HepG2 (cell line): ENCODE data around the gene SH2B2. TPM values are rescaled to one million over a fixed set of nuclear protein-coding genes. Genes with fewer than 3 reads are reported as not detected.
A peak's percentile ranks its signal among the peaks of the same experiment; 100 is the strongest.

ENCODE experiments used
- ATF7-NPFF ChIP-seq: sonication (generic); formaldehyde crosslinking; IDR thresholded peaks from 2 replicates; pipeline ENCODE4 v1.8.1; 2023; ENCODE audit warnings: mild to moderate bottlenecking, low read depth, missing genetic modification reagents, moderate library complexity
- HNRNPL ChIP-seq: fragments of 200-400 bp; formaldehyde crosslinking; IDR thresholded peaks from 2 replicates; pipeline ENCODE4 v1.6.1; 2017; ENCODE audit warnings: mild to moderate bottlenecking, low read depth, low read length
- HOXA9 ChIP-seq: sonication (generic); formaldehyde crosslinking; IDR thresholded peaks from 2 replicates; pipeline ENCODE4 v1.8.1; 2022; ENCODE audit warnings: missing genetic modification reagents, mild to moderate bottlenecking, moderate library complexity, borderline replicate concordance
- KDM2A ChIP-seq: sonication (generic); formaldehyde crosslinking; IDR thresholded peaks from 2 replicates; pipeline ENCODE4 v1.4.0; 2020; ENCODE audit warnings: low read depth, missing genetic modification reagents, borderline replicate concordance
- KMT2A ChIP-seq: sonication (generic); formaldehyde crosslinking; IDR thresholded peaks from 2 replicates; pipeline ENCODE4 v1.4.0; 2020; ENCODE audit warnings: missing genetic modification reagents
- YEATS2 ChIP-seq: sonication (generic); formaldehyde crosslinking; IDR thresholded peaks from 2 replicates; pipeline ENCODE4 v1.4.0; 2020; ENCODE audit warnings: missing genetic modification reagents, borderline replicate concordance
- ZNF292 ChIP-seq: sonication (generic); formaldehyde crosslinking; IDR thresholded peaks from 2 replicates; pipeline ENCODE4 v1.8.1; 2022; ENCODE audit warnings: mild to moderate bottlenecking, low read depth, missing genetic modification reagents, borderline replicate concordance
- ZNF430 ChIP-seq: sonication (generic); formaldehyde crosslinking; IDR thresholded peaks from 2 replicates; pipeline ENCODE4 v1.9.0; 2021; ENCODE audit warnings: mild to moderate bottlenecking, missing genetic modification reagents
- ZNF552 ChIP-seq: sonication (generic); formaldehyde crosslinking; IDR thresholded peaks from 2 replicates; pipeline ENCODE4 v1.9.0; 2022; ENCODE audit warnings: missing genetic modification reagents, mild to moderate bottlenecking, borderline replicate concordance
- ZNF850 ChIP-seq: sonication (generic); formaldehyde crosslinking; conservative IDR thresholded peaks from 2 replicates; pipeline ENCODE4 v1.9.0; 2021; ENCODE audit warnings: mild to moderate bottlenecking, missing genetic modification reagents
- polyA plus RNA-seq, 8 experiments: library from polyadenylated mRNA; depleted of rRNA in 3 of 8; stranded (reverse) in 7 of 8; unstranded in 1 of 8; fragments of >200 nt; fragmentation: Illumina TruSeq in 4 of 8; extraction: Trizol in 4 of 8; gene quantifications; 2 replicates each; pipeline versions ENCODE4 v1.2.1 to v1.2.3, GENCODE V29; 2011 to 2016; ENCODE audit warnings: low read depth in 4 of 8, missing spikeins in 1 of 8, mixed read lengths in 1 of 8; ENCODE audit not compliant: insufficient read depth in 1 of 8
- total RNA-seq, 5 experiments: library from RNA; depleted of rRNA; stranded (reverse); fragments of >200 nt; fragmentation: Illumina TruSeq; extraction: Trizol; gene quantifications; 2 replicates each; pipeline ENCODE4 v1.2.3, GENCODE V29; 2016; ENCODE audit warnings: low read depth in 1 of 5
- TF ChIP-seq, protein P1 (sequence below): sonication (generic); formaldehyde crosslinking; IDR thresholded peaks from 2 replicates; pipeline ENCODE4 v1.9.0; 2021; ENCODE audit warnings: missing genetic modification reagents, borderline replicate concordance
- TF ChIP-seq, protein P2 (sequence below): IDR thresholded peaks from 2 replicates; pipeline ENCODE4 v1.6.1; 2018; ENCODE audit warnings: missing genetic modification reagents, mild to moderate bottlenecking, missing compliant biosample characterization
- TF ChIP-seq, protein P3 (sequence below): sonication (generic); formaldehyde crosslinking; IDR thresholded peaks from 2 replicates; pipeline ENCODE4 v1.4.0; 2020; ENCODE audit warnings: mild to moderate bottlenecking, missing genetic modification reagents, borderline replicate concordance
- TF ChIP-seq, protein P4 (sequence below): sonication (generic); formaldehyde crosslinking; IDR thresholded peaks from 2 replicates; pipeline ENCODE4 v1.4.0; 2020; ENCODE audit warnings: missing genetic modification reagents, borderline replicate concordance
- TF ChIP-seq, protein P5 (sequence below): sonication (generic); formaldehyde crosslinking; IDR thresholded peaks from 2 replicates; pipeline ENCODE4 v1.5.0; 2020; ENCODE audit warnings: mild to moderate bottlenecking, missing genetic modification reagents, moderate library complexity

SH2B2 gene
- total and polyA plus RNA-seq, 2 of the 13 experiments (the other 11 are each of a cell fraction or from before 2014, with no cell fraction given), result 0.46 to 1.3 TPM

DNA sequence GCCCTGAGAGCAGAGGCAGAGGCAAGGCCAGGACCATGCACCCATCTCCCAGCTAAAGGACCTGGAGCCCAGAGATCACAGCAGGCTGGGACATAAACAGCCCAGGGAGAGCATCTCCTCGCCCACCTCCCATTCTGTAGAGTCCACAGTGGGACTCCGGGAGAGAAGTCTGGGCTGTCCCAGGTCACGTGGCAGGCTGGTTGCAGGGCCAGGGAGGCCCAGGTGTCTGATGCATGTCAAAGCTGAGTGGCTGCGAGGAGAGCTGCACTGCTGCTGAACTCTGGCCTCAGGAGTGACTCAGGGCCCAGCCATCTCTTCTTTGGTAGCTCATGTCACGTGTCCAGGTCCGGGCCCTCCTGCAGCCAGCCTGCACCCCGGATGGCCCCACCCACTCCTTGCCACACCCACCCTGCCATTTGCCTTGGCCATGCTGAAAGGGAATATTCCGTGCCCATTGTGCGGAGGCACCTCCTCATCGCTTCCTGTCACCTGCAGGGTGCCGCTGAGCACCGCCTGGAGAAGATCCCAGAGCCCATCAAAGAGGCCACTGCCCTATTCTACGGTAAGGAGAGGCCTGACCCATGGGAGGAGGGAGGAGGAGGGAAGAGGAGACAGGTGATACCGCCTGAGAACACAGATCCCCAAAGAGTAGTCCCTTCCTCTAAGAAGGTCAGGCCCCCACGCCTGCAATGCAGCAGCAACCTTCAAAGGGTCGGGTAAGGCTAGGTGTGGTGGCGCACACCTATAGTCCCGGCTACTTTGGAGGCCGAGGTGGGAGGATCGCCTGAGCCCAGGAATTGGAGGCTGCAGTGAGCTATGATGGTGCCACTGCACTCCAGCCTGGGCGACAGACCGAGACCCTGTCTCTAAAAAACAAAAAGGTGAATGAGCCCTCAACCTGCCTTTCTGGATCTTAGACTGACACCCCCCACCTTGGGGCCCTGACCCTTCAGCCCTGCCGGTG, 12.6 kb upstream of the SH2B2 start (continued):
- TF ChIP-seq, protein P1, sequence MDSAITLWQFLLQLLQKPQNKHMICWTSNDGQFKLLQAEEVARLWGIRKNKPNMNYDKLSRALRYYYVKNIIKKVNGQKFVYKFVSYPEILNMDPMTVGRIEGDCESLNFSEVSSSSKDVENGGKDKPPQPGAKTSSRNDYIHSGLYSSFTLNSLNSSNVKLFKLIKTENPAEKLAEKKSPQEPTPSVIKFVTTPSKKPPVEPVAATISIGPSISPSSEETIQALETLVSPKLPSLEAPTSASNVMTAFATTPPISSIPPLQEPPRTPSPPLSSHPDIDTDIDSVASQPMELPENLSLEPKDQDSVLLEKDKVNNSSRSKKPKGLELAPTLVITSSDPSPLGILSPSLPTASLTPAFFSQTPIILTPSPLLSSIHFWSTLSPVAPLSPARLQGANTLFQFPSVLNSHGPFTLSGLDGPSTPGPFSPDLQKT (CRISPR knock-in tag), result no peak
- no peak for TF ChIP-seq ZNF850 (CRISPR knock-in tag)
- TF ChIP-seq HOXA9, result no peak
- TF ChIP-seq KDM2A (CRISPR knock-in tag), result no peak
- peak; percentile 86 for TF ChIP-seq ZNF292
- TF ChIP-seq, protein P2, sequence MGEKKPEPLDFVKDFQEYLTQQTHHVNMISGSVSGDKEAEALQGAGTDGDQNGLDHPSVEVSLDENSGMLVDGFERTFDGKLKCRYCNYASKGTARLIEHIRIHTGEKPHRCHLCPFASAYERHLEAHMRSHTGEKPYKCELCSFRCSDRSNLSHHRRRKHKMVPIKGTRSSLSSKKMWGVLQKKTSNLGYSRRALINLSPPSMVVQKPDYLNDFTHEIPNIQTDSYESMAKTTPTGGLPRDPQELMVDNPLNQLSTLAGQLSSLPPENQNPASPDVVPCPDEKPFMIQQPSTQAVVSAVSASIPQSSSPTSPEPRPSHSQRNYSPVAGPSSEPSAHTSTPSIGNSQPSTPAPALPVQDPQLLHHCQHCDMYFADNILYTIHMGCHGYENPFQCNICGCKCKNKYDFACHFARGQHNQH (CRISPR knock-in tag), result no peak
- TF ChIP-seq HNRNPL, result no peak
- TF ChIP-seq, protein P3, sequence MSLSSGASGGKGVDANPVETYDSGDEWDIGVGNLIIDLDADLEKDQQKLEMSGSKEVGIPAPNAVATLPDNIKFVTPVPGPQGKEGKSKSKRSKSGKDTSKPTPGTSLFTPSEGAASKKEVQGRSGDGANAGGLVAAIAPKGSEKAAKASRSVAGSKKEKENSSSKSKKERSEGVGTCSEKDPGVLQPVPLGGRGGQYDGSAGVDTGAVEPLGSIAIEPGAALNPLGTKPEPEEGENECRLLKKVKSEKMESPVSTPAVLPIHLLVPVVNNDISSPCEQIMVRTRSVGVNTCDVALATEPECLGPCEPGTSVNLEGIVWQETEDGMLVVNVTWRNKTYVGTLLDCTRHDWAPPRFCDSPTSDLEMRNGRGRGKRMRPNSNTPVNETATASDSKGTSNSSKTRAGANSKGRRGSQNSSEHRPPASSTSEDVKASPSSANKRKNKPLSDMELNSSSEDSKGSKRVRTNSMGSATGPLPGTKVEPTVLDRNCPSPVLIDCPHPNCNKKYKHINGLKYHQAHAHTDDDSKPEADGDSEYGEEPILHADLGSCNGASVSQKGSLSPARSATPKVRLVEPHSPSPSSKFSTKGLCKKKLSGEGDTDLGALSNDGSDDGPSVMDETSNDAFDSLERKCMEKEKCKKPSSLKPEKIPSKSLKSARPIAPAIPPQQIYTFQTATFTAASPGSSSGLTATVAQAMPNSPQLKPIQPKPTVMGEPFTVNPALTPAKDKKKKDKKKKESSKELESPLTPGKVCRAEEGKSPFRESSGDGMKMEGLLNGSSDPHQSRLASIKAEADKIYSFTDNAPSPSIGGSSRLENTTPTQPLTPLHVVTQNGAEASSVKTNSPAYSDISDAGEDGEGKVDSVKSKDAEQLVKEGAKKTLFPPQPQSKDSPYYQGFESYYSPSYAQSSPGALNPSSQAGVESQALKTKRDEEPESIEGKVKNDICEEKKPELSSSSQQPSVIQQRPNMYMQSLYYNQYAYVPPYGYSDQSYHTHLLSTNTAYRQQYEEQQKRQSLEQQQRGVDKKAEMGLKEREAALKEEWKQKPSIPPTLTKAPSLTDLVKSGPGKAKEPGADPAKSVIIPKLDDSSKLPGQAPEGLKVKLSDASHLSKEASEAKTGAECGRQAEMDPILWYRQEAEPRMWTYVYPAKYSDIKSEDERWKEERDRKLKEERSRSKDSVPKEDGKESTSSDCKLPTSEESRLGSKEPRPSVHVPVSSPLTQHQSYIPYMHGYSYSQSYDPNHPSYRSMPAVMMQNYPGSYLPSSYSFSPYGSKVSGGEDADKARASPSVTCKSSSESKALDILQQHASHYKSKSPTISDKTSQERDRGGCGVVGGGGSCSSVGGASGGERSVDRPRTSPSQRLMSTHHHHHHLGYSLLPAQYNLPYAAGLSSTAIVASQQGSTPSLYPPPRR, result peak; percentile 62; the same call in 1 of the 2 replicates
- TF ChIP-seq ZNF552 (CRISPR knock-in tag), result no peak
- no peak for TF ChIP-seq ATF7-NPFF
- TF ChIP-seq YEATS2 (CRISPR knock-in tag), result peak; percentile 55; the same call in 1 of the 2 replicates
- TF ChIP-seq, protein P4, sequence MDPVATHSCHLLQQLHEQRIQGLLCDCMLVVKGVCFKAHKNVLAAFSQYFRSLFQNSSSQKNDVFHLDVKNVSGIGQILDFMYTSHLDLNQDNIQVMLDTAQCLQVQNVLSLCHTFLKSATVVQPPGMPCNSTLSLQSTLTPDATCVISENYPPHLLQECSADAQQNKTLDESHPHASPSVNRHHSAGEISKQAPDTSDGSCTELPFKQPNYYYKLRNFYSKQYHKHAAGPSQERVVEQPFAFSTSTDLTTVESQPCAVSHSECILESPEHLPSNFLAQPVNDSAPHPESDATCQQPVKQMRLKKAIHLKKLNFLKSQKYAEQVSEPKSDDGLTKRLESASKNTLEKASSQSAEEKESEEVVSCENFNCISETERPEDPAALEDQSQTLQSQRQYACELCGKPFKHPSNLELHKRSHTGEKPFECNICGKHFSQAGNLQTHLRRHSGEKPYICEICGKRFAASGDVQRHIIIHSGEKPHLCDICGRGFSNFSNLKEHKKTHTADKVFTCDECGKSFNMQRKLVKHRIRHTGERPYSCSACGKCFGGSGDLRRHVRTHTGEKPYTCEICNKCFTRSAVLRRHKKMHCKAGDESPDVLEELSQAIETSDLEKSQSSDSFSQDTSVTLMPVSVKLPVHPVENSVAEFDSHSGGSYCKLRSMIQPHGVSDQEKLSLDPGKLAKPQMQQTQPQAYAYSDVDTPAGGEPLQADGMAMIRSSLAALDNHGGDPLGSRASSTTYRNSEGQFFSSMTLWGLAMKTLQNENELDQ, result no peak
- TF ChIP-seq KMT2A (CRISPR knock-in tag), result no peak
- TF ChIP-seq ZNF430 (CRISPR knock-in tag), result no peak
- TF ChIP-seq, protein P5, sequence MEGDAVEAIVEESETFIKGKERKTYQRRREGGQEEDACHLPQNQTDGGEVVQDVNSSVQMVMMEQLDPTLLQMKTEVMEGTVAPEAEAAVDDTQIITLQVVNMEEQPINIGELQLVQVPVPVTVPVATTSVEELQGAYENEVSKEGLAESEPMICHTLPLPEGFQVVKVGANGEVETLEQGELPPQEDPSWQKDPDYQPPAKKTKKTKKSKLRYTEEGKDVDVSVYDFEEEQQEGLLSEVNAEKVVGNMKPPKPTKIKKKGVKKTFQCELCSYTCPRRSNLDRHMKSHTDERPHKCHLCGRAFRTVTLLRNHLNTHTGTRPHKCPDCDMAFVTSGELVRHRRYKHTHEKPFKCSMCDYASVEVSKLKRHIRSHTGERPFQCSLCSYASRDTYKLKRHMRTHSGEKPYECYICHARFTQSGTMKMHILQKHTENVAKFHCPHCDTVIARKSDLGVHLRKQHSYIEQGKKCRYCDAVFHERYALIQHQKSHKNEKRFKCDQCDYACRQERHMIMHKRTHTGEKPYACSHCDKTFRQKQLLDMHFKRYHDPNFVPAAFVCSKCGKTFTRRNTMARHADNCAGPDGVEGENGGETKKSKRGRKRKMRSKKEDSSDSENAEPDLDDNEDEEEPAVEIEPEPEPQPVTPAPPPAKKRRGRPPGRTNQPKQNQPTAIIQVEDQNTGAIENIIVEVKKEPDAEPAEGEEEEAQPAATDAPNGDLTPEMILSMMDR (CRISPR knock-in tag), result no peak
